ENCODE results near the gene KLHL17.

The KLHL17 gene

GRCh38 chr1:996851-997712, 36.7 kb downstream of the KLHL17 start:
- Histone ChIP-seq H3K79me2 (ENCODE audit: low read length) (no peaks in the 10 kb centered on the region), H3K9me2 (replicated peaks; ENCODE audit: insufficient read depth, low read length) (no peaks in the 10 kb centered on the region), H3K4me2 (ENCODE audit: low read depth, low read length) (no peak overlapping the region), H2AFZ (ENCODE audit: low read length) (no peak overlapping the region), H3K9me3 (replicated peaks; ENCODE audit: insufficient read depth, low read length) (no peaks in the 10 kb centered on the region), H3K9ac (ENCODE audit: low read length) (no peak overlapping the region), H3K4me3 (ENCODE audit: low read length) (no peak overlapping the region), H3K27ac (ENCODE audit: low read length) (no peak overlapping the region), H3F3A (ENCODE audit: insufficient read depth, low read length) (no peaks in the 10 kb centered on the region), H3K36me3 (replicated peaks; ENCODE audit: insufficient read depth, low read length) (no peaks in the 10 kb centered on the region), H3K27me3 (replicated peaks; ENCODE audit: insufficient read depth, low read length) (peaks cover 81% of the 10 kb centered on the region), H3K4me1 (ENCODE audit: low read length) (no peaks in the 10 kb centered on the region), H4K20me1 (ENCODE audit: insufficient read depth, low read length) (no peaks in the 10 kb centered on the region)
- TF ChIP-seq EZH2phosphoT487 (IDR thresholded peaks at IDR 0.05; ENCODE audit: low read length) = no peak
- DNase-seq = no peak

- H3K27ac ChIP-seq (ENCODE audit: low read length) = no peak overlapping the region
- H3K9me3 ChIP-seq (replicated peaks; ENCODE audit: insufficient read depth, low read length) = no peaks in the 10 kb centered on the region
- DNase-seq = no peak
- no peaks in the 10 kb centered on the region for H3K4me1 ChIP-seq (ENCODE audit: low read length)
- H3F3A ChIP-seq (ENCODE audit: insufficient read depth, low read length) = no peaks in the 10 kb centered on the region
- H4K20me1 ChIP-seq (ENCODE audit: insufficient read depth, low read length) = no peaks in the 10 kb centered on the region
- no peaks in the 10 kb centered on the region for H3K9me2 ChIP-seq (replicated peaks; ENCODE audit: insufficient read depth, low read length)
- H3K79me2 ChIP-seq (ENCODE audit: low read length) = no peaks in the 10 kb centered on the region
- H3K9ac ChIP-seq (ENCODE audit: low read length) = no peak overlapping the region
- H3K36me3 ChIP-seq (replicated peaks; ENCODE audit: insufficient read depth, low read length) = no peaks in the 10 kb centered on the region
- H2AFZ ChIP-seq (ENCODE audit: low read length) = no peak overlapping the region
- TF ChIP-seq CTCF (IDR thresholded peaks at IDR 0.05; ENCODE audit: low read length) = no peak
- TF ChIP-seq EZH2phosphoT487 (IDR thresholded peaks at IDR 0.05; ENCODE audit: low read length) = no peak
- no peak for TF ChIP-seq EZH2 (optimal IDR thresholded peaks at IDR 0.05; ENCODE audit: low read depth, low read length)
- H3K27me3 ChIP-seq (replicated peaks; ENCODE audit: insufficient read depth, low read length) = peaks cover 78% of the 10 kb centered on the region
- H3K4me2 ChIP-seq (ENCODE audit: low read depth, low read length) = no peak overlapping the region
- no peak overlapping the region for H3K4me3 ChIP-seq (ENCODE audit: low read length)
Measured at GRCh38 chr1:997713-997992, 37.3 kb downstream of the KLHL17 start.

- H3K9me3 ChIP-seq (replicated peaks; ENCODE audit: insufficient read depth, low read length) = no peaks in the 10 kb centered on the region
- H3K79me2 ChIP-seq (ENCODE audit: low read length) = no peaks in the 10 kb centered on the region
- no peaks in the 10 kb centered on the region for H4K20me1 ChIP-seq (ENCODE audit: insufficient read depth, low read length)
- DNase-seq = no peak
- H3K27me3 ChIP-seq (replicated peaks; ENCODE audit: insufficient read depth, low read length) = peaks cover 78% of the 10 kb centered on the region
- TF ChIP-seq CTCF (IDR thresholded peaks at IDR 0.05; ENCODE audit: low read length) (no peak), EZH2phosphoT487 (IDR thresholded peaks at IDR 0.05; ENCODE audit: low read length) (no peak), EZH2 (optimal IDR thresholded peaks at IDR 0.05; ENCODE audit: low read depth, low read length) (no peak)
- no peaks in the 10 kb centered on the region for H3K4me1 ChIP-seq (ENCODE audit: low read length)
- no peak overlapping the region for H3K9ac ChIP-seq (ENCODE audit: low read length)
- H3K4me2 ChIP-seq (ENCODE audit: low read depth, low read length) = no peak overlapping the region
- H3K4me3 ChIP-seq (ENCODE audit: low read length) = no peak overlapping the region
- no peaks in the 10 kb centered on the region for H3K36me3 ChIP-seq (replicated peaks; ENCODE audit: insufficient read depth, low read length)
- H3K27ac ChIP-seq (ENCODE audit: low read length) = no peak overlapping the region
- no peaks in the 10 kb centered on the region for H3F3A ChIP-seq (ENCODE audit: insufficient read depth, low read length)
- no peak overlapping the region for H2AFZ ChIP-seq (ENCODE audit: low read length)
- H3K9me2 ChIP-seq (replicated peaks; ENCODE audit: insufficient read depth, low read length) = no peaks in the 10 kb centered on the region
Measured at GRCh38 chr1:997993-998744, 37.8 kb downstream of the KLHL17 start.

- Histone ChIP-seq H3K9me2 (replicated peaks; ENCODE audit: insufficient read depth, low read length) (no peaks in the 10 kb centered on the region), H3K79me2 (ENCODE audit: low read length) (no peaks in the 10 kb centered on the region)
Measured at GRCh38 chr1:998745-998994, 38.3 kb downstream of the KLHL17 start.

More at GRCh38 chr1:998745-998994, 38.3 kb downstream of the KLHL17 start:
- no peak overlapping the region for H3K4me3 ChIP-seq (ENCODE audit: low read length)
- H2AFZ ChIP-seq (ENCODE audit: low read length) = no peak overlapping the region
- no peak for TF ChIP-seq CTCF (IDR thresholded peaks at IDR 0.05; ENCODE audit: low read length)
- no peak for TF ChIP-seq EZH2phosphoT487 (IDR thresholded peaks at IDR 0.05; ENCODE audit: low read length)
- no peaks in the 10 kb centered on the region for H4K20me1 ChIP-seq (ENCODE audit: insufficient read depth, low read length)
- no peak for DNase-seq
- H3F3A ChIP-seq (ENCODE audit: insufficient read depth, low read length) = no peaks in the 10 kb centered on the region
- H3K36me3 ChIP-seq (replicated peaks; ENCODE audit: insufficient read depth, low read length) = no peaks in the 10 kb centered on the region
- H3K4me2 ChIP-seq (ENCODE audit: low read depth, low read length) = no peak overlapping the region
- no peaks in the 10 kb centered on the region for H3K9me3 ChIP-seq (replicated peaks; ENCODE audit: insufficient read depth, low read length)
- H3K9ac ChIP-seq (ENCODE audit: low read length) = no peak overlapping the region
- H3K27me3 ChIP-seq (replicated peaks; ENCODE audit: insufficient read depth, low read length) = peaks cover 79% of the 10 kb centered on the region
- no peaks in the 10 kb centered on the region for H3K4me1 ChIP-seq (ENCODE audit: low read length)
- no peak overlapping the region for H3K27ac ChIP-seq (ENCODE audit: low read length)
